ENCODE results near the gene PLPP6.
"Not testable (repeated sequence)": the region's sequence is repeated elsewhere in the genome, so short reads cannot be mapped to it uniquely, and the experiment has no call there.

Gene PLPP6

DNA sequence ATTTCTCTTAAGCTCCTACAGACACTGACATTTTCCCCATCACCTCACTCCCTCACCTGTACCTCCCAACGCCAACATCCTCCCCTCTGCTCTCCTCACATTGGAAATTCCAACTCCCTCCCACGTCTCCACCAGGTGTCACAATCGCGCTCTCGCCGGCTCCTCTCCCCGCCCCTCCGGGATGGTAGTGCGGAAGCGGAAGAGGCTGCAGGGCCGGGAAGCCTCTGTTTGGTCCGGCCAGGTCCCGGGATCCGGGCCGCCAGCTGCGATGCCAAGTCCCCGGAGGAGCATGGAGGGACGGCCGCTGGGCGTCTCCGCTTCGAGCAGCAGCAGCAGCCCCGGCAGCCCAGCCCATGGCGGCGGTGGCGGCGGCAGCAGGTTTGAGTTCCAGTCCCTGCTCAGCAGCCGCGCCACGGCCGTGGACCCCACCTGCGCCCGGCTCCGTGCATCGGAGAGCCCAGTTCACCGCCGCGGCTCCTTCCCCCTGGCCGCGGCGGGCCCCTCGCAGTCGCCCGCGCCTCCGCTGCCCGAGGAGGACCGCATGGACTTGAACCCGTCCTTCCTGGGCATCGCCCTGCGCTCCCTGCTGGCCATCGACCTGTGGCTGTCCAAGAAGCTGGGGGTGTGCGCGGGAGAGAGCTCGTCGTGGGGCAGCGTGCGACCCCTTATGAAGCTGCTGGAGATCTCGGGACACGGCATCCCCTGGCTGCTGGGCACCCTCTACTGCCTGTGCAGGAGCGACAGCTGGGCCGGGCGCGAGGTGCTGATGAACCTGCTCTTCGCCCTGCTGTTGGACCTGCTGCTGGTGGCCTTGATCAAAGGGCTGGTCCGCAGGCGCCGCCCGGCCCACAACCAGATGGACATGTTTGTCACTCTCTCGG is at the start of gene PLPP6:
Gene PLPP6 (plus strand): TSS at position 187 of the 881 bp plus-strand sequence. CDS start 82 bp downstream, at position 269.
- DNase-seq, result peak in 55 of 56 donors; percentile 31 to 85 (median 65)

DNA sequence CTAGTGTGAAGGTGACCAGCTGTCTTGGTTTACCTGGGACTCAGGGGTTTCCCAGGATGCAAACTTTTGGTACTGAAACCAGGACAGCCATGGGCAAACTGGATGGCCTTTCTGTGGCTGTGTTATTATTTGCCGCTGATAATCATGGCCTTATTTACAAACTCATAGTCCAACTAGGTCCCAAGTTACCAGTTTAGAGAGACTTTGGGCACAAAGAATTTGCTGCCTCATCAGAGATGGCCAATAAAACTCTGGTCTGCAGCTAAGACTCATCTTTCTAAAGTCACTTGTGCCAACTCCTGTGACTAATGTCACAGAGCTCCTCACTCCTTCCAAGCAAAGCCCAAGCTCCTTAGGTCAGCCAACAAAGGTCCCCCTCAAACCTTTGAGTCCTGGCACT is 47.5 kb upstream of the PLPP6 start:
- no peak for DNase-seq

DNA sequence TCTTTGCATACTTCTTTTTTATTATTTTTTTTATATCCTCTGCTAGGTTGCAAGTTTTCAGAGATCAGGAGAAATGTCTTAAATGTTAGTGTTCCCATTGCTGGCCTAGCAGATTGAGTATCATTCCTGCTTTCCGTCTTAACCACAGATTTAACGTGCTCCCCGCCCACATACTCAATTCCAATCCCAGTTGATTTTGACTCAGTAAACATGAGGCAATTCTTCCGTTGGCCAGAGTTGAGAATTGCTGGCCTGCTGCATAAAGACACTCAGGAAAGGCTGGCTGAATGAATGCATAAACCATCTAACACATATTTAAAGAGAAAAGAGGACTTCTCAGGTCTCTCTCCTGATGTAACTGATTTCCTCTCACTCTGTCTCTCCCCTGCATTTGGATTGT is 46.8 kb upstream of the PLPP6 start:
- DNase-seq, result no peak

DNA sequence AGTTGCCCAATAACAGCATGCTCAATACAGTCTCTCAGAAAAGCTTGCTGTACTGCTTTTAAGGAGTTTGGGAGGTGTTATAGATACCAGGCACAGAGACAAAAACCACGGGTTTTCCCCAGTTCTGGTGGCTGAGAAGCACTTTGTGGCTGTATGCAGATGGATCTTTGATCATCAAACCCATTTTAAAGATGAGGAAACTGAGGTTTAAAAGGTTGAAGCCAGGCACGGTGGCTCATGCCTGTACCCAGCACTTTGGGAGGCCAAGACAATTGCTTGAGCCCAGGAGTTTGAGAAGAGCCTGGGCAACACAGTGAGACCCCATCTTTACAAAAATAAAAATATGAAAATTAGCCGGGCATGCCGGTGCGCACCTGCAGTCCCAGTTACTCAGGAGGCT is 46.3 kb upstream of the PLPP6 start:
- no peak for DNase-seq

DNA sequence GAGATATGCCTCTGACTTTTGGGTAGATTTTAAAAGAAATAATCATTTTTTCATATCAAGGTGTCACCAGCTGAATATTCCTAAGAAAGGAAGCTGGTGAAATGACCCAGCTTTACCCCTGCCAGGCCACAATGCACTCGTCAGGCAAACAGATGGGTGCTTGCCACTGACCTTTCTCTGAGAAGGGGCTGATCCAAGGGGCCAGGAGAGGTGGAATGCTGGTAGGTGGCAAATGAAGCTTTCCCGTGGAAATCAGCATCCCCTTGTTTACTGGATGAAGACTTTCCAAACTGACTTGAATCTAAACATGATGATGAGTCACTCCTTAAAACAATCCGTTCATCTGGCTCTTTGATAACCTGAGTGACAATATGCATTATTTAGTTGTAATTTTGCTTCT is 44.3 kb upstream of the PLPP6 start:
- DNase-seq, result no peak

DNA sequence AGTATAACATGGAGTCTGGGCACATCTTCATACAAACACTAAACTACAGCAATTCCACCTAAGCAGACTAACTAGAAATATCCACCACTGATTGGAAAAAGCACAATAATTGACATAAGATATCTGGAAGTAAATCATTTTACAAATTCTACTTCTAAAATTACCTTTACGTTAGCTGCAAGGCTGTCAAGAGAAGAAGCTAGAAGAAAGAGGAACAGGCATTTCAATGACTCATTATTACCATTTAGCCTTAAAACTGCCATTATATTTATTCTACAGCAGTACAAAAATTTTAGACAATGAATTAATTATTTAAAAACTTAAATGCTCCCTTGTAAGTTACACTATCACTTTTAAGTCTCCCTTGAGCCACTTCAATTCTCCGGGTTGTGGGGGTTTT is 43.4 kb upstream of the PLPP6 start:
- DNase-seq, result no peak

DNA sequence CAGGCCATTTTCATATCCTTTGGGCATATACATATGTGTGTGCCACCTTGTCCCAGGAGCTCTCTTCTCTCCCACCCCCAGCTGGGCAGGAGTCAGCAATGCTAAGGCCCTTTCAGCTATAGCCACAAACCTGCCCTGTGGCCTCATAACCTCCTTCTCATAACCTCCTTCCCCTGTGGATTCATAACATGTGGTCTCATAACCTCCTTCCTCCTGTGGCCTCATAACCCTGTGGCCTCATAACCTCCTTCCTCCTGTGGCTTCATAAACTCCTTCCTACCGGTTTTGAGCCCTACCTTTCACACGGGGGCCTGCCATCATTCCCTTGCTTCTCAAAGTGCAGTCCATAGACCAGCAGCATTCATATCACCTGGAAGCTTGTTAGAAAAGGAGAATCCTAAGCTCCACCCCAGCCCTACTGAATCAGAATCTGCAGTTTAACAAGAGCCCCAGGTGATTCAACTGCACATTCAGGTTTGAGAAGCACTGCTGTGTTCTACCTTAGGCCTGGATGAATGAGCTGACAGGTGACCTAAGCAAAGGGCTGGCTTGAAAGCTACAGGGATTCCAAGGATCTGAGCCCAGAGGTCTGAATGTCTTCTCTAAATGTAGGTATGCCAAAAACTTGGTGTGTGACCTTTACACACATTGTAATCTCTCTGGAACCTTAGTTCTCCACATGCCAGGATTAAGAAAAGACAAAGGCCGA is 41.9 kb upstream of the PLPP6 start:
- DNase-seq, result no peak

DNA sequence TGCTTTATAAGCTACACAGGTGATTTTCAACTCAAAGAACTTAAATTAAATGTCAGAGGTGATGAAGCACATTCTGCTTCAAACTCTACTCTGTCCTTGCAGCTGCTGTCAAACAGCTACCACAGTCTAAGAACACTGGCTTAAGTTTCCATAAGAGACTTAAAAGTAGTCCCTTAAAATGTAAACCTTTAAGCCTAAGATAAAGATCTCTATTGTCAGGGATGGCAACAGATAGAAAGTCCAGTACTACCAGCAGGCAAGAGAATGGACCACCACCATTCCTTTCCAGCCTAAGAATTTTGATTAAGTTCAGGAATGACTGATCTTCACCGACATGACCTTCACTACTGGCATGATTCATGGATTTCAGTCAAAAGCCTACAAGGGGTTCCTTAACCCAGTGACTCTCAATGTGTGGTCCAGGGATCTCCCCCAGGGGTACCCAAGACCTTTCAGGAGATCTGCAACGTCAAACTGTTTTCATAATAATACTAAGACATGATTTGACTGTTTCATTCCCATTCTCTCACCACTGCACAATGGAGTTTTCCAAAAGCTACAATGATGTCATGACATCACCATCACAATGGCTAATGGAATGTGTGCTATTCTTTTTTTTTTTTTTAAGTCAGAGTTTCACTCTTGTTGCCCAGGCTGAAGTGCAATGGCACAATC is 41.1 kb upstream of the PLPP6 start:
- no peak for DNase-seq

DNA sequence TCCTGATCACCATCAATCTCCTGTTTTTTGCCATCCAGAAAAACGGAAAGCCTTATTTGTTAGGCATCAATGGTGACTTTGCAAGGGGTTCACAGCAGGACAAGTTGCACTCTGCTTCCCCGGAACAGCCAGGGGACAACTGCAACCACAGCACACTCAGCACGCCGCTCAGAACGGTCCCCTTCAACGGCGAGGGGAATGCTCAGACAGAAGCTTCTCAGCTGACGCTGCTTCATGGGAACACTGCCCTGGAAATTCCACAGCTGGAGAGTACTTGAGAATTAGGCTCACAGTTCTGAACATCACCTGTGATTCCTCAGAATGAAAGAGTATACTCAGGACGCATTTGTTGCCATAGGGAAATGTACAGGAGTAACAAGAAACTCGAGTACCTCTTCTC is 40.1 kb upstream of the PLPP6 start:
- DNase-seq, result no peak

DNA sequence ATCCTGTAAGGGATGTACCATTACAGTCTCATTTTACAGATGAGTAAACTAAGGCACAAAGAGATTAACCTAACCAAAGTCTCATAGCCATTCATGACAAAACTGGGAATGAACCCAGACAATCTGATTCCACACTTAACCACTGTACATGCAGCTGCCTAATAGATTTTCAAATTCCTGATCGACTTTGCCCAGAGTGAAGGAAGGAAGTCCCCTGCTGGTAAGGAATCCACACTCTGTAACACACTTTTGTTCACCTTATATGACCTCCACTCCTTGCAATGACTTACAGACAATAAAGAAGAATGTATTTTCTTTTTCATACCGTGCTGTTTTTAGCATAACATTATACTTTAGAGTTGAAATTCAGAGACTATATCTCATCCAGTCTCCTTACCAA is 31.3 kb upstream of the PLPP6 start:
- no peak for DNase-seq

DNA sequence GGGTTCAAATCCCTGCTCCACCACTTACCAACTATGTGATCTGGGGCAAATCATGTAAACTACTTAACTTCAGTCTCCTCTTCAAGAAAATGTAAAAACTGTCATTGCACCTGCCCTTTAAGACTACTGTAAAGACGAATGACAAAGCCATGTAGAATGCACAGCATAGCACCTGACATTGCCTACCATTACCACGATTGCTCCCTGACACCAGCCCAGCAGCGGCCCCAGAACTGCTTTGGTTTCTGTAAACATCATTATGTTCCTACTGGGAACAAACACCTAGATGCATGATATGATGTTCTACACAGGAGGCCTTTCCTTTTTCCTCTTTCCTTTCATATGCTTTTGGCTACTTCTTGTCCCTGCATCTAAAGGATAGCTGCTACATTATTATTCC is 23.1 kb upstream of the PLPP6 start:
- no peak for DNase-seq

DNA sequence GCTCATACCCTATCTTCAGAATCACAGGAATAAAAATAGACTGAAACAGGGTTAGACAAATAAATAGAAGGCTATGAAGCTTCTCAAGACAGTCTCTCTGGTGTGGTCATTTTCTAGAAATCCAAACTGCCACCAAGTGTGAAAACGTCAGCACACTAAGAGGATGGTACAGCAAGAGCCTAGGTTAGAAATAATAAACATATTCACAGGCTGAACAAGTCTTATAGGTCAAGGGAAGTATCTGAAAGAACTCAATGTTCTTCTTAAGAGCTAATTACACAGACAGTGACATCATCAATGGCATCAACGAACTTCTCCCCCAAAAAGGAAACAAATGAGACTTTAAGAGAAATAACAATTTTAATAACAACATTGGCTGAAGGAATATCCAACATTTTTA is 22.7 kb upstream of the PLPP6 start:
- DNase-seq, result no peak

DNA sequence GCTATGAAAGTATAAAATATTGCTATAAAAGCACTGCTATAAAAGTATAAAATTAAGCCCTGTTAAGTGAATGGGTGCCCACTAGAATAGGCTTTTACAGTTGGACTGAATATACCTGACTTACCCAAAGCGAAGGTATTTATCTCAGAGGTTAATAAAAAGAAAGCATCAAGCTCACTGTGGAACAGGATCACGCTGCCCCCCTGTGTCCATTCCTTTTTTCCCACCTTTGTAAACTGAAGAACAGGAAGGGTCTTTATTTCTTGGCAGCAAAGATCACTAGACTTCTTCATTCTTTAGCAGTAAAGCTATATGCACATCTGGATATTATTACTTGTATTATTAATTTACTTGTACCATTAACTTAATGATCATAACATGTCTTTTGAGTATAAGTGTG is 22.1 kb upstream of the PLPP6 start:
- DNase-seq, result peak in 1 of 56 donors; percentile 6

DNA sequence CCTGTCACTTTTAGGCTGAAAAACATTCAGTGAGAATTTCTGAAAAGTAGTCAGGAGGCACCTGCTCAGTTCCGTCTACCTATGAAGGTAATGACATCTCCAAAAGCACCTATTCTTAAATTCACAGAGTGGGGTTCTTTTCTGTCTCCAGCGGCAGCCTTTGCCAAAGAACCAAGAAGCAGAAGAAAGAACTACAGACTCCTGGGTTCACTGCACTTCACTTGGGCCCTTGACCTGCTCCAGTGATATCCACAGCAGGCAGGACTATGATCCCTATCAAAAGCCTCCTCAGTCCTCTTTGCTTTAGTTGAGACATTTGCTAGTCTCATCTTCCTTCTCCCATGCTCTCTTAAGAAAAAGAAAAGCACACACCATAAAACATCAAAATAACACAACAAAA is 19.7 kb upstream of the PLPP6 start:
- DNase-seq, result no peak

DNA sequence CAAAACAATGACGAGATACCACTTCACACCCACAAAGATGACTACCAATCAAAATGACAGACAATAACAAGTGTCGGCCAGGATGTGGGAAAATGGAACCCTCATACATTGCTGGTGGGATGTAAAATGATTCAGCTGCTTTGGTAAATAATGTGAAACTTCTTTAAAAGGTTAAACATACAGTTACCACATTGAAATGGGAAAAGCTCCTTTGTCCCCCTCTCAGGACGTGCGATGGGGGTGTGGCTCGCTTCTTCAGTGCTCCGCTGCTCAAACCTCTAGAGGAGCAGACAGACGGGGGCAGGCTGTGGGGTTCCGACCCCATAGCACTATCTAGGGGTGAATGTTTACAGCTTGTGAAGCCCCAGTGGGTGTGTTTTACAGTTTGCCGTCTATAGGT is 8.0 kb upstream of the PLPP6 start:
- no peak for DNase-seq

DNA sequence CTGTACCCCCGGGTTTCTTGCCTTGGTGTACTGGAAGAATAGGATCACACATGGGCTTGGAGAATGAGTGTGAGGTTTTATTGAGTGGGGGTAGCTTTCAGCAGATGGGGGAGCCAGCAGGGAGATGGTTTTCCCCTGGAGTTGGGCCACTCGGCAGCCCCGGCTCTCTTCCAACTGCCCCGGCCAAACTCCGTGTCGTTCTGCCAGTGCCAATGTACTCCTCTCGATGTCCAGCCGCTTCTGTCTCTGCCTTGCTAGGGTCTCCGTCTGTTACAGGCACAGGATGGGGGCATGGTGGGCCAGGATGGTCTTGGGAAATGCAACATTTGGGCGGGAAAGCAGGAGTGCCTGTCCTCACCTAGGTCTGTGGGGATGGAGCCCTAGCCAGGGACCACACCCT is 7.6 kb upstream of the PLPP6 start:
- DNase-seq, result no peak

DNA sequence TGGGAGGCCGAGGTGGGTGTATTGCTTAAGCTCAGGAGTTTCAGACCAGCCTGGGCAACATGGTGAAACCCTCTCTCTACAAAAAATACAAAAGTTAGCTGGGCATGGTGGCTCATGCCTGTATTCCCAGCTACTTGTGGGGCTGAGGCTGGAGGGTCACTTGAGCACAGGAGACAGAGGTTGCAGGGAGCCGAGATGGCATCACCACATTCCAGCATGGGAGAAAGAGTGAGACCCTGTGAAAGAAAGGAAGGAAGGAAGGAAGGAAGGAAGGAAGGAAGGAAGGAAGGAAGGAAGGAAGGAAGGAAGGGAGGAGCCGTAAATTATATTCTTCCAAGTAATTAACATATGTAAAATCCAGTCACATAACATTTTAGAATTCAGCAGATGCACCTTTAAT is 5.9 kb upstream of the PLPP6 start:
- not testable (repeated sequence) for DNase-seq

DNA sequence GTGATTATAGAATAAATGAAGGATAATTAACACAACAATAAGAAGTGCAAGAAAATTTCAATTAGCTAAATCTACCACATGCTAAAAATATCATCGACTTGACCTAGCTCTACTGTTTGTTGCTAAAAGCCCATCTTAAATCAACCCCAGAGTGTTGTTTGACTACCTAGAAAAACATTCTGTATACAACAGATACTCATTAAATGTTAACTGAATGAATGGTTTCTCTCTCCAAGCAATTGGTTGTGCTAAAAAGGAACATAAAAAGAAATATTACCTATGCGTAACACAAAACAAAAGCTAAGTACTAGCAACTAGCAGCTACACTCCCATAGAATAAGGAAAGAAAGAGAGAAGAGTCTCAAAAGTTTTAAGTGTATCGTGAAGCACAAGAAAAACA is 5.5 kb upstream of the PLPP6 start:
- no peak for DNase-seq

DNA sequence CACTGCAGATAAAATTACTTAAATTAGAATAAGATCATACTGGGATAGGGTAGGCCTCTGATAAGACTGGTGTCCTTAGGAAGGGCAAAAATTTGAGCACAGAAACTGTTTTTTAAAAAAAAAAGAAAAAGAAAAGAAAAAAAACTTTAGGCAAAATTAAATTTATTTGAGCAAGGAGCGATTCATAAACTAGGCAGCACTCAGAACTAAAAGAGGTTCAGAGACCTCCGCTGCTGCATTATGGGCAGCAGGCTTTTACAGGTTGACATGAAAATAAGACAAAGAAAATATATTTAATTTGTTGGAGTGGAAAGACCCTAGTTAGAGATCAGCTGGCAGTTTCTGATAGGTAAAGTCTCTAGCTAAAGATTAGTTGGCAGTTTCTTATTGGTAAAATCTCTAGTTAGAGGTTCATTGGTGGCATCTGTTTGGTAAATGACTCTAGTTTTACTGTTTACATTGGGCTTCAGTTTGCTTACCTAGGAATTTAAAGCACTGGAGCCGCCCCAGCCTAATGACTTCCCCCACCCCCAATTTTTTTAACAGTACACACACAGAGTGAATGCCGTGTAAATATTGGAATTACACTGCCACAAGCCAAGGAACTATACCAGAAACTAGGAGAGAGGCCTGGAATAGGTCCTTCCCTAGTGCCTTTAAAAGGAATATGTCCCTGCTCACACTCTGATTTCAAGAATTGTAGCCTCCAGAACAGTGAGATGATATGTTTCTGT is 4.5 kb upstream of the PLPP6 start:
- DNase-seq, result no peak

DNA sequence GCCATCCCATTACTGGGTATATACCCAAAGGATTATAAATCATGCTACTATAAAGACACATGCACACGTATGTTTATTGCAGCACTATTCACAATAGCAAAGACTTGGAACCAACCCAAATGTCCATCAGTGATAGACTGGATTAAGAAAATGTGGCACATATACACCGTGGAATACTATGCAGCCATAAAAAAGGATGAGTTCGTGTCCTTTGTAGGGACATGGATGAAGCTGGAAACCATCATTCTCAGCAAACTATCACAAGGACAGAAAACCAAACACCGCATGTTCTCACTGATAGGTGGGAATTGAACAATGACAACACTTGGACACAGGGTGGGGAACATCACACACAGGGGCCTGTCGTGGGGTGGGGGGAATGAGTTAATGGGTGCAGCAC is 1.4 kb upstream of the PLPP6 start:
- DNase-seq, result not testable (repeated sequence)

DNA sequence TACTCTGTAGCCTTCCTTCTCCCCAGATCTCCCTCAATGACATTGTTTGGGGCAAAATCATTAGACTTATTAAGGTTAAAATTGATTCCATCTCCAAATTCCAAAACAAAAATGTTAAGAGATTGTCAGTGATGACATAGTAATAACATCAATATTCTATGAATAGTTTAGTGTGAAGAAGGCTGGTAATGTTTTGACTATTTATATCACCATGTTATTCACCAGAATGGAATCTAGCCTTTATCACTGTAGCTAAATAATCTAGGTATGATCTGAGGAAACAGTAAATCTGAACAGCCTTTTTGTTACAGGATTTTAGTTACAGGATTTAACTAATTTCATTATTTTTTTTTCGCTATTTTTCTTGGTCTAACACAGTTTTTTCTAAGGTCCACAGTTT is 929 bp upstream of the PLPP6 start:
- DNase-seq, result no peak

DNA sequence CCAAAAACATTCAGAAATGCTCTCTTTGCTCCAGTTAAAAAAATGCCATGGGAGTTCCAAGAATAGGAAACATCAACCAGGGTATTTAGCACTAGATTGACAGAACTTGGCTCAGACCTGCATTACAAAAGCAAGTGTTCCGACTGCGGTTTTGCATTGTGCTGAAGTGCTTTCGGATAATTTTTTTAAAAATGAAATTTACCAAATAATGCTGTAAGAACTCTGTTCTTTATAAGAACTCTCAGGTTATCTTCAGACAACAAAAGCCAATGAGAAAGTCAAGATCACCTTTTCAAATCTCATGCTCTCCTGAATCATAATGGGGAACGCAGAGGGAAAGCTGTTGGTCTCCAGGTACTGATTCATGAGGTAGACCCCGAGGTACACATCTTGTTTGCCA is 483 bp upstream of the PLPP6 start:
- no peak for DNase-seq

Data from amygdala (tissue), 56 donors.